NCI-H187 treated with DMSO at 0.1 percent for 48 hours (cell line): ENCODE data around the gene PLEKHA5.

ENCODE experiments used
- DNase-seq: peaks from one replicate; lab custom pipeline; 2025; lab: John Stamatoyannopoulos, UW

The PLEKHA5 gene

DNA sequence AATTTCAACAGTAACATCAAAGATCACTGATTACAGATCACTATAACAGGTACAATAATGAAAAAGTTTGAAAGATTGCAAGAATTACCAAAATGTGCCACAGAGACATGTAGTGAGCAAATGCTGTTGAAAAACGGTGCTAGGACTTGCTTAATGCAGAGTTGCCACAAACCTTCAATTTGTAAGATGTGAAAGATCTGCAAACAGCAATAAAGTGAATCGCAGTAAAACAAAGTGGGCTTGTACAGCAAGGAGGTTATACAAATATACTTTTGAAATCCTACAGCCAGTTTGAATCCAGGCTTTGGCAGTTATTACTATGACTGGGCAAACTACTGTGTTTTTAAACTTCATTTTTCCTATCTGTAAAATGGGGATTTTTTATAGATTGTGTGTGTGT lies 1.0 kb upstream of the PLEKHA5 start:
- no peak for DNase-seq

DNA sequence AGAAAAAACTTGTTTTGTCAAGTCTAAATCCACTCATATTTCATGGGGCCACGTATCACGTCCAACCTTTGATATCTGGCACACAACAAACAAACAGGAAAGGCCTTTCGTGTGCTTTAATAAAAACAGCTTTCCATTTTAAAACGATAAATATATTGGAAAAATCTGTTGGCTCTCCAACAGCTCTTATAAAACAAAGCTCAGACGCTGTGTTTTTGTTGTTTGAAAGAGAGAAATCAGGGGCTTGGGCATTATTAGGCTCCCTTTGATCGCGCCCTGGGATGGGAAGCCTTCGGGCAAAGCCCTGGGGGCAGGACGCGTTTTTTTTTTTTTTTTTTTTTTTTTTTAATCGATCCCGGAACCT lies 429 bp upstream of the PLEKHA5 start:
- no peak for DNase-seq

DNA sequence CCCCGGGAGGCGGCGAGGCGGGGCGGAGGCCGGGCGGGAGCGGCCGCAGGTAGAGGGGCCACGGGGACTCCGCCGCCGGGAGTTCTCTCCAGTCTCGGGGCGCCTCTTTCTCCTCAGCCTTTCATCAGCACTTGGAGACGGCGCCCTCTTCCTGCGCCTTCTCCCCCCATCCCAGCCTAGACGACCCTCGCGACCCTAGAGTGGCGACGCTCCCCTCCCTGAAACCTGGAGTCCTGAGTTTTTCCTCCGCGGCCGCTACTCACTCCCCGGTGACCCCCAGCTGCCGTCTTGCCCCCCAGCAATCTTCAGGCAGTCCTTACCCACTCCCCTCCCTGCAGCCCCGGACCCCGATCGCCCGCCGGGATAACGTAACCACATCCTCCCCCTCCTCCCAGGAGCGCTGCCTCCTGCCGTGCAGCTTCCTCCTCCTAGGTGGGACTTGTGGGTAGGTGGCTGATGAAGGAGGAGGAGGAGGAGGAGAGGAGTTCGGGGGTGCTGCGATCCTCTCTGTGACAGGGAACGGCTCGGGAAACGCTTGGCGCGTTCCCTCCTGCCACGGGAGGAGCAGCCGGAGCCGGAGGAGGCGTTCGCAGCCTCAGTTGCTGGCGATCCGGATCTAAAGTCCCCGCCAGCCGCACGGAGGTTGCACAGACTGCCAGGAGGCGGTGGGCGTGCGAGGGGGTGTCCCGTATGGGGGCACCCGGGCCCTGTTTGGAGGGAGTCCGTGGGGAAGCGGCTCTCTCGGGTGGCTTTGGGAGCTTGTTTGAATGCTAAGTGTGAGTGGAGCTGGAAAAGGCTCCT lies 891 bp downstream of the PLEKHA5 start:
- no peak for DNase-seq

DNA sequence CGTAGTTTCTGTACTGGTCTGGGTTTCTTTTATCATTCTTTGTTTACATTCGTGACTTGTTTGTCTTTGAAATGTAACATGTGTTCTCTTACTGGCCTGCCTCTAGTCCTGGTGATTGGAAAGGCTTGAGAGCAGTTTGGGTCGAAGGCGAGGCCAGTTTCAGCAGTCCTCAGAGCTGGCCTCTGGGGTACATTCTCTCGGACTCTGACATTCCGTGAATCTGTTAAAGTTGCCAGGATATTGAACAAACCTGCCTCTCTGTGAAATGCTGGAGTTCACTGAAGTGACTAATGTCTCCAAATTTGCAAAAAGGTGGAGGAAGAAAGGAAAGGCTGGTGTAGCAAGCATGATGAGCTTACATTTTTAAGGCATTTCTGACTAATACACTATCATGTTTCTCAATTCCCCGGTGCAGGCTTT lies 1.5 kb downstream of the PLEKHA5 start:
- DNase-seq: no peak

DNA sequence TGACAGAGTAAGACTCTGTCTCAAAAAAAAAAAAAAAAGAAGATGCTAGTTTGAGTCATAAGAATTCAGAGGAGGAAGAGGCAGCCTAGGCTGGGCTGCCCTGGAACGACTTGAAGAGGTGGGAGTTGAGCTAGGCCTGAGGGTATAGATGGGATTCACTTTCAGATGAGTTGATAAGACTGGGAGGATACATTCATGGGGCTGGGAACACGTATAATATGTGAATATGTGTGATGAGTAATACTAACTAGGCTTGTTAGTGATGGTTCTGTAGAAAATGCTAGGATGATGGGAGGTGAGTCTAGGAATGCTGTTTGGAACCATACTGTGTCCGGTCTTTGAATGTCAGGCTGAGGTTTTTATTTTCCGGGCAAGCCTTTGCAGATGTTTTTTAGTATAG lies 9.0 kb downstream of the PLEKHA5 start:
- no peak for DNase-seq

DNA sequence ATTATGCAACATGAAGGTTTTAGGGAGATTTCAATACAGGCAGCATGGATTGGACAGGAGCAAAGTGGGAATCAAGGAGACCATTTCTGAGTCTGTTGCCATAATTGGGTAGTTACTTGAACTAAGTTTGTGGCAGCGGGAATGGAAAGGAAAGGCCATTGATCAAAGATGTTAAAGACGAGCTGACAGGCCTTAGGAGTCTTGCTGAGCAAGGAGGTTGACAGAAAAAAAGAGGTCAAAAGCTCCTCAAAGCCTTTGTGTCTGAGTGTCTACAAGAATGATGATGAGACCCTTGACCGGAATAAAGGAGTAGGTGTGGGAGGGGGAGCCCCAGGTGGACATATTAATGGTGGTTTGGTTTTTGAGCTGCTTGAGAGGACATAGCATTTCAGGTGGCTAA lies 9.4 kb downstream of the PLEKHA5 start:
- no peak for DNase-seq

DNA sequence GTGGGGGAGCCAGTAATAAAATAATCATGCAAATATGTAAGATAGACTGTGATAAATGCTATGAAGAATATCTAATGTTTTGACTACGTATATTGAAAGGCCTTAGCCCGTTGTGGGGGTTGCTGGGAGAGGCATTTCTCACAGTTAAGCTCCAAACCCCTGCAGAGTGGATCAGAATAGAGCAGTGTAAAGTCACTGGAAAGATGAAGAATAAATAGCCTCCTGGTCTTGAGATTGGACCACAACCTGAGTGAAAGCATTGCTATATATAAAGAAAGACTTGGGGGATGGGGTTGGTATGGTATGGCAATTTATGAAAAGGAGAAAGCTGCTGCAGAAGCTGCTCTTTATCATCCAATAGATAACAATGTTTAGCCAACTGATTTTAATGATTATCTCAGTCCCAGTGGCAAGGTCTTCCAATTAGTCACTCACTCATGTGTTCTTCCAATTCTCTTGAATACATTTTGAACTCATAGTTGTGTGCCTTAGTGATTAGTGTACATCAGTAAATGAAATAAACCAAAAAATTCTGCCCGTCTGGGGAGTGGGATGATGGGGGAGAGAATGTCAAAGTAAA lies 10.2 kb downstream of the PLEKHA5 start:
- no peak for DNase-seq

DNA sequence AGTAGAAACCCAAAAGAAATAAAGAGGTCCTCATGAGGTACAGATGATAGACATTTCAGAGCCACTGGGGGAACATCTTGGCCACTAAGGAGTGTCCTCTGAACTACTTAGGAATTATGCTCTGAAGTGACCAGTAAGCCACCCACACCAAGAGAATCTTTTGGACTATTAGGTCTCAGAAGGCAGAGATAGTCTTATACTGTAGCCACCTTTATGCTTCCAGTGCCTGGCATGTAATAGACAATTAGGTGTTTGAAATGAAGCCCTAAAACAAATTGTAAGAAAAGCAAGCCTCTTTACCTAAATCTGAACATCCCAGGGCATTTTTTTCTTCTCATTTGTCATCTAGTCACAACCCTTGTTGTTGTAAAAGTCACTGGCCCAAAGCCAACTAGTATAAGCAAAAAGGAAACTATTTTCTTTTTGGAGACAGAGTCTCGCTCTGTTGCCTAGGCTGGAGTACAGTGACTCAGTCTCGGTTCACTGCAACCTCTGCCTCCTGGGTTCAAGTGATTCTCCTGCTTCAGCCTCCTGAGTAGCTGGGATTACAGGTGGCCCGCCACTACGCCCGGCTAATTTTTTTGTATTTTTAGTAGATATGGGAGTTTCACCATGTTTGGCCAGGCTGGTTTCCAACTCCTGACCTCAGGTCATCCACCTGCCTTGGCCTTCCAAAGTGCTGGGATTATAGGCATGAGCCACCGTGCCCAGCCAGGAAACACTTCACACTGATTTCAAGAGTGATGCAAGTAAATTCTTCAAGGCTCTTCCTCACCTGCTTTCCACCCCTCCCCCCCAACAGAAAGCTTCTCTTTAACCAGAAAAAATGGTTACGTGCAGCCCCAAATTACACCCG lies 11.1 kb downstream of the PLEKHA5 start:
- no peak for DNase-seq

DNA sequence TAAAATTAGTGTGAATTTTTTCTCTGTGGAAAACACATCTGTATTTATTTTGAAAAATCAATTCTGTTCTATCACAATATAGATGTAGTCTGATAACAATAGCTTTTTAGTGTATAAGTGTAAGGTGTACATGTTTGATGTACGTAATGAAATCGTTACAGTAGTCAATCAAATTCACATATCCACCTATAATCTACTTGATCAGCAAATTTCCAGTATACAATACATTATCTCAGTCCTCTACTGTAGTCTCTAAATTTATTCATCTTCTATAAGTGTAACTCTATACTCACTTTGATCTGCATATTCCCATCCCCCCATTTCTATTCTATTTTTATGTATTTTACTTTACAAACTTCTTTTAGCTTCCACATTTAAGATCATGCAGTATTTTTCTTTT lies 13.0 kb downstream of the PLEKHA5 start:
- DNase-seq: no peak

DNA sequence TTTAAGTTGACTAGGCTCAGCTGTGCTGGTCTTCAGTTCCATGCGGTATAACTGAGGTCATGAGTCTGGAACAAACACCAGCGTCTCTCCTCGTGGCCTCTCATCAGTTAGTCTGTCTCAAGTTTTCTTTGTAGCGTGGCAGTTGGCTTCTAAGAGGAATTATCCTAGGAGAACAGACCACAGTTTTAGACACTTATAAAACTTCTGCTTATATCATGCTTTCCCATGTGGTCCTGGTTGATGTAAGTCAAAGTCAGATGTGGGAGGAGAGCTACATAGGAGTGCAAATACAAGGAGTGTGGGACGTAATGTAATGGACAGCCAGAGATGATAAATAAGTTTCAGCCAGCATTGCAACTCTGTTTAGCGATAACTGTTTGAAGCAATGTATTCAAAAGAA lies 14.8 kb downstream of the PLEKHA5 start:
- DNase-seq: no peak

DNA sequence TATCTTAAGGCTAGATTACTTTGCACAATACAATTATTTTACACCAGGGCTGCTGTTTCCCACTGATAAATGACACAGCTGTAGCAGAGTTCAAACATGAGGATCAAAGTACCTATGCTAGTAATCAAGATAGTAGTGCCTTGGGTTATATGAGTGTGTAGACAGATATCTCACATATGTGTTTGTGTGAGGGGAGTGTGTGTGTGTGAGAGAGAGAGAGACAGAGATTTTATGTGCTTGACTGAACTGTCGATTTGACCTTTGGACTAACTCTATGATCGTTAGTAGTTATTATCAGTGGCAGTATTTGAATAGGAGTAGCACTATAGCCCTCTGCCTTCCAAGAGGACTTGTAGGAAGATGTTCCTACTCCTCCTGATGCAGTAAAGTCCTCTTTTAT lies 15.5 kb downstream of the PLEKHA5 start:
- no peak for DNase-seq

DNA sequence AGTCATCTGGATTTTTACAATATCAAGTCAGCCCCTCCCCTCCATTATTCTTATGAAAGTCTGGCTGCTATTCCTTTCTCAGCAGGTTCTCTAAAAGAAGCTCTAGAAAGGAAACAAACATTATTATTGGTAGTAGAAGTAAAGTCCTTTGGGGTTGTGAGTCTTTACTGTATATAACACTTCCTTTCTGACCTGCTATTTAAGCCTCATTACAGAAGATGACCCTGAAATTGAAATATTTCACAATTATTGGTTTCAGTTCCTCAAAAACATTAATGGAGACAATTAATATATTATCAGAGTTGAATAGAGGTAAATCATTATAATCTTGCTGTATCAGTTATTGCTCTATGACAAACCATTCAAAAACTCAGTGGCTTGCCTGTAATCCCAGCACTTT lies 19.3 kb downstream of the PLEKHA5 start:
- DNase-seq: no peak

DNA sequence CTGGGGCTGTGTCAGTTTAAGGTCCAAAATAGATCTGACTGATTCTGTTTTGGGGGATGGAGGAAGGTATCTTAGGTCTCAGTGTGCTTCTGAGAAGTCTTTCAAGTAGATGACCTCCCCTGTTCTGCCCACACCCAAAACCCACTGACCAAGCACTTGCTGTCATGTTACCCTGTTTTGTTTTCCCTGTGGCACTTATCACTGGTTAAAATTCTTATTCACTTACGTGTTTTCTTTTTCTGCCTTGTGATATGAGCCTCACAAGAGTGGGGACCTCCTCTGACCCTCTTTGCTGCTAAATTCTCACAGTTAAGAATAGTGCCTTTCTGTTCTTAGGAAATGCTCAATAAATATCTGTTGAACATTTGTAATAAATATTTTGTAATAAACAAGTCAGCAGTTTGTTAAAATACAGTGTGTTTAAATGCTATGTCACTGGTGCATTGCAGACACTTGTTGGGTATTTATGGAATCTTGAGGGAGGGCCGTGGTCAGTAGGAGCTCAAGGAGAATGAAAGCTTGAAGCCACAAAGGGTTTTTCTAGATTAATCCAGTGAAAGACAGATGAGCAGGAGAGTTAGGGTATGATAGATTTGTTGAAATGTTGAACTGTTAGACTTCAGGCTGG lies 20.9 kb downstream of the PLEKHA5 start:
- no peak for DNase-seq

DNA sequence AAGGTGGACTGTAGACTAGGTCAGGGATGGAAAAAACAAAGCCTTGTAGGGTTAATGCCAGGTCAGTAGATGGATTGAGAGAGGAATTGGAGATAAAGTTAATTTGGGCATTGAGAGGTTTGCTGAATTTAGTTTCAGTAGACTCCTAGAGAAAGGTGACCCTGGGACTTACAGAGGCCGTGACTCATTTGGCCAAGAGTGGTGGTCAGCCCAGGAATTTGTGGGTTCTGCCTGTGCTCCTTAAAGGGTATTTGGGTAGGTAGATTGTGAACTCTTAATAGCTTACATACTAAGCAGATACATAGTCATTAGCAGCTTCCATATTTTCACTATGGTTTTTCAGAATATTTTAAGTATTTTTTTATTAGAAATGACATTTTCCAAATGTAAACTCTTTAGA lies 21.8 kb downstream of the PLEKHA5 start:
- DNase-seq: no peak

DNA sequence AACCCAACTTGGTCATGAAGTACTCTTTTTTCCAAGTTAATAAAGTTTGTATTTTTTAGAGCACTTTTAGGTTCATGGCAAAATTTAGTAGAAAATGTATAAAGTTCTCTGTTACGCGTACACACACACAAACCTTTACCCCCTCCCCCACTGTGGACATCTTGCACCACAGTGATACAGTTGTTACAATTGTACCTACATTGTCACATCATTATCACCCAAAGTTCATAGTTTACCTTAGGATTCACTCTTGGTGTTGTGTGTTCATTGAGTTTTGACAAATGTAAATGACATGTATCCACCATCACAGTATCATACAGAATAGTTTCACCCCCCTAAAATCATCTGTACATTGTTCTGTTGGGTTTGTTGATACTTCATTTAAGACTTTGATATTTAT lies 23.9 kb downstream of the PLEKHA5 start:
- DNase-seq: no peak

DNA sequence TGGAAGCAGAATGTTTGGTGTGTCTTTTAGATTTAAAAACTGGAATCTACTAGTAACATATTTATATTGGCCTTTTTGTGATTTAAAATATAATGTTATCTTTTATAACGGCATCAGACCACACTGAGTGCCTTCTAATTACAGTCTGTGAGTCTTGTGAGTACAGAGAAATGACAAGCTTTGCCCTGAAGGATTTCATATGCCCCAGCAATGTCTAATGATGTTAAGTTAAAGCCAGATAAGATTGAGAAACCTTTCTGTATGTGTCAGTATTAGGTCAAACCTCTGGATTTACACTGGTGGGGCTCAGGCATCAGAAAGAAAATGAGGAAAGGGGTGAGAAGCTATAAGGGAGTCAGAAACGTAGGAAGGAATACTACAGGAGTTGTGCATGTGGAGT lies 25.2 kb downstream of the PLEKHA5 start:
- no peak for DNase-seq

DNA sequence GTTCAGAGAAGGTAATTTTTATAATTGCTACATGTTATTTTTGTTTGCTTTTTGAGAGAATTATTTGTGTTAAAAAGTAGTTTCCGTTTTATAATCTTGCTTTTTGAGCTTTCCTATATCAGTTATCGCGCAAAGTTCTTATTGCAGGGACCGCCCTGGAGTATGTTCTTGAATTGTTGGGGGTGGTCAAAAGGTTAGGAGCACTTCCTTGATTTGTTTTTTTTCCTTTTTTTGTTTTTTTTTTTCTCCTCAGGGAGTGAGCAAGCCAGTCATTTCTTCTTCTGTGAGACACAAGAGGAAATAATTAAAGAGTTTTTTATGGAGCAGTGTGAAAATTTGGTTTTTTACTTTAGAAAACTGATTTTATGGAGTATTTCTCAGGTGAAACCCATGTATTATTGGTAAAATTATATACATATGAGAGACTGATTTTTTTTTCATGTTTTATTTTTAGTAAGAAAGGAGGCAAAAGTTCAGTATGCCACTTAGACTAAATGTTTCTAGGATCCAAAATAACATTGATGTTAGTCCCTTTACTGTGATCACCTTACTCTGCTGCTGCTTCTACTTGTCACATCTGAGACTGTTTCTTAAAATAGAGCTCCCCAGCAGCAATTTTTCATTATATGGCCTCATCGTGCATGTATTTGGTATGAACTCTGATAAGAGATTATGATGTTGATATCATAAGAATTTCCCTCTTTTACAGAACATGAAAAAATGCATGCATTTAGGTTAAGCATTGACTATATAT lies 26.6 kb downstream of the PLEKHA5 start:
- DNase-seq: no peak

DNA sequence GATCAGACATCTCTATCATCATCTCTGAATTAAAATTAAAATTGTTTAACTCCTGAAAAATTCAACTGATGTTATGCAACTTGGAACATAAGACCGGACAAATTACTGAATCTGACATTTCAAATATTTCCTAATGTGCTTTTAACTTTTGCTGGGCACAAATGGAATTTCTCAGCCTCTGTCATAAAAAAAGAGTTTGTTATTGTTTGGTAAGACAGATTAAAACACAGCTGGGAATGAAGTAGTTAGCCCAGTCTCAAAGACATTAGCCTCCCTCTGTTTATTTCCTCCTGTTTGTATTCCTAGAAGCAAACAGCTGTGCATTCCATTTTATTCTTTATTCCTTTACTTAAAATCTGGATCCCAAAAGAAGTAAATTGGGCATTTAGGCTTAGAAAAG lies 29.4 kb downstream of the PLEKHA5 start:
- no peak for DNase-seq

DNA sequence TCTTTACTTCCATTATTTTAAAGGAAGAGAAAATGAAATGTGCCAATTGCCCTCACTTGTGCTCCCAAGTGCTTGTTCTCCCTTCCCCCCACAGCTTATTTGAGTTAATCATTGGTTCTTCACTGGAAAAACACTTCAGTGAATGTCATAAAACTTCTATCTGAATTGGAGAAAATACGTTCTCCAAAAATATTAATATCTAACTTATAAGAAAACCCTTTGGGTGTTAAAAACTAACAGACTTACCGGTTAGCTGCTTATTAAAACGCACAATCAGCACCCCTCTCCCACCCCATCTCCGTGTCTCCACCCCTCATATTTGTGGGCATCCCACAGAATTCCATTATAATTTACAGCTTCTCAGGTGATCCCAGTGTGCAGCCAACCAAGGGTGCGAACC lies 31.7 kb downstream of the PLEKHA5 start:
- DNase-seq: no peak

DNA sequence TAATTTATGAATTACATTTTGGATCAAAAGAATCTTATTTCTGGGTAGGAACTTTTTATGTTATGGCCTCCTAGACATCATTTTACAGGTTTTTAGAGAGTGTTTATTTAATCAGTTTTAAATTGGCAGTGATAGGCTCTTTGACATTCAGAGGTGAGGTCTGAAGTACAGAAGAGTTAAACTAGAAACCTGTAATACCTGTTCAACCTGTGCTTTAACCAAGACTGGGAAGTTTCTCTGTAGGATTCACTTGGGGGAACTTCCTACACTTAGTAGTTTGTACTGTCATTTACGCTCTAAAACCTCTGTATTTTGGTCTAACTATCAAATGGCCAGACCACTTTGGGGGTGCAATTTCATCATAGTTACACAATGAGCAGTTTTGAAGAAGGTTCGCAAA lies 35.9 kb downstream of the PLEKHA5 start:
- no peak for DNase-seq

DNA sequence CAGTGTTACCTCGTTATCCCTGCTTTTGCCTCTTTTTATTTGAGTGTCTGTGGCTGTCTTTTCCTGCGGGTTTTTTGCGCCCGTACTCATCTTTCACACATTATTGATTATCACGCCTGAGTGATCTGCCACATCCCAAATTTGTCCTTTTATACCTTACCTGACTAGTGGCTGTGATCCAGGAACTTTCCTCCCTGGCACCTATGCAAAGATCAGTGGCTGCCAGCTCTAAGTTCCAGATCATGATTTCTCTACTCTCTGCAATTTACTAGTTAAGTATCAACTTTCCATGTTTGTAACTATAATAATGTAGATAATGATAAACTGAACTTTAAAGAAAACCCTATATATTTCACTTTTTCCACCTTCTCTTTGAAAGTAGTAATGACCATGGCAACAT lies 36.9 kb downstream of the PLEKHA5 start:
- no peak for DNase-seq

DNA sequence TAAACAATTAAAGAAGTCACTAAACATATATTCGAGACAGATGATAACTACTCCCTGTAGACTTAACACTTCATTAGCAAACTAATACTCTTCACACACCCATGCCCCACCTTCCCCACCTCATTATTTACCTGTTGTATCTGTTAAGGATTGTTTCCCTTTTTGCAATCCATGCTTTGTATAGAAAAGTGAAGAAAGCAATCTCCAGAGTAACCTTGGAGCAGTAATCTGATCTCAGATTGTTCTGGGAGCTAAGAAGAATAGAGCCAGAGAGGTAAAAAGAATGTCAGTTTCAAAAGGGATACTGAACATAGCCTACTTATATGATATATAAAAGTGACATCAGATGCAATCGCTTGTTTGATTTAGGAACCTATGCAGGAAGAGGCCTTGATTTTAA lies 37.4 kb downstream of the PLEKHA5 start:
- no peak for DNase-seq
